ENCODE measurements around the gene PARN. TPM values are rescaled to one million over a fixed set of nuclear protein-coding genes. Genes with fewer than 3 reads are reported as not detected.
A peak's percentile ranks its signal among the peaks of the same experiment; 100 is the strongest.

The PARN gene
- total RNA-seq, 1 experiment from 2014 or later, result 56.2 TPM

DNA sequence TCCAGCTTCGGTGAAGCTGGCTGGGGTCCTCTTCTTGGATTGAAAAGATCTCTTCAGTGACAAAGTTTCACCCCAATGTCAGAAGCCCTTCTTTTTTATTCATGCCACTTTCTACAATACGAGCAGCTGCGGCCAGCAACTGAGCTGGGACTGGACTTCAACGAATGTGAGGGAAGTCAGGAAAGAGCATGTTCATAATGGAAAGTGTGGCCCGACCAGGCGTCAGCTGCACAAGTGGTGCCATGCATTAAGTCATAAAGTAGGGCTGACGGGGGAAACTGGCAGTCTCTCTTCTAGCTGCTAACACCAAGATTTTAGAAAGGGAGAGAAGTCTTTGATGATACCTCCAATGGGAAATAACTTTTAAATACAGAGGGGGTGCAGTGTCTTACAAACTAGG is 192.6 kb downstream of the PARN start:
- Histone ChIP-seq H3K4ac (ENCODE audit: low read depth, low read length) (no peak overlapping the region), H3K18ac (ENCODE audit: insufficient read length, low read depth, low read length) (no peak overlapping the region), H3K27me3 (ENCODE audit: insufficient read depth, low read length) (no peaks in the 10 kb centered on the region), H2BK12ac (ENCODE audit: insufficient read length, low read depth, low read length) (no peak overlapping the region), H3T11ph (ENCODE audit: low read length) (no peak overlapping the region), H3K56ac (ENCODE audit: insufficient read length, low read depth, low read length) (no peak overlapping the region), H3K4me2 (ENCODE audit: insufficient read depth, insufficient read length, low read length) (no peak overlapping the region), H4K91ac (ENCODE audit: insufficient read length, low read depth, low read length) (no peak overlapping the region), H3K27ac (ENCODE audit: insufficient read length, low read depth, low read length) (no peak overlapping the region), H2BK5ac (ENCODE audit: insufficient read length, low read length) (no peak overlapping the region), H2BK20ac (ENCODE audit: low read depth, low read length, poor library complexity, severe bottlenecking) (no peak overlapping the region), H4K5ac (ENCODE audit: insufficient read length, low read depth, low read length) (no peak overlapping the region), H3K9me3 (ENCODE audit: control insufficient read depth, low read depth, low read length) (no peaks in the 10 kb centered on the region), H3K79me2 (ENCODE audit: insufficient read depth, low read length) (no peaks in the 10 kb centered on the region), H2BK15ac (ENCODE audit: low read depth, low read length) (no peak overlapping the region), H2AK5ac (ENCODE audit: insufficient read length, low read length) (no peak overlapping the region), H3K9ac (ENCODE audit: extremely low read depth, insufficient read length, low read length) (no peak overlapping the region), H3K23ac (ENCODE audit: insufficient read length, low read depth, low read length) (no peak overlapping the region), H3K23me2 (ENCODE audit: insufficient read length, low read depth, low read length, poor library complexity, severe bottlenecking) (no peaks in the 10 kb centered on the region), H2BK120ac (ENCODE audit: low read depth, low read length, poor library complexity, severe bottlenecking) (no peak overlapping the region), H3K4me1 (ENCODE audit: insufficient read depth, low read length) (no peaks in the 10 kb centered on the region), H3K14ac (ENCODE audit: insufficient read depth, low read length) (no peak overlapping the region), H2AFZ (ENCODE audit: low read length) (no peak overlapping the region), H3K79me1 (ENCODE audit: insufficient read depth, low read depth, low read length, poor library complexity, severe bottlenecking) (no peaks in the 10 kb centered on the region), H4K20me1 (ENCODE audit: control insufficient read depth, insufficient read depth, insufficient read length) (no peaks in the 10 kb centered on the region), H4K8ac (replicated peaks; ENCODE audit: insufficient read length, low read depth, low read length) (no peak overlapping the region)
- WGBS (ENCODE audit: extremely low coverage, insufficient read length, low lambda C conversion rate), result no CpG with 5 or more reads among the region's 7 CpGs
- H3K36me3 Mint-ChIP-seq (ENCODE audit: insufficient read depth in 1 of 3, low read depth in 3 of 3), result peaks cover 3 to 17% (median 6%) of the 10 kb centered on the region in 3 experiments; a peak in 6 of 7 replicates
- H3K27me3 Mint-ChIP-seq (ENCODE audit: low read depth), result no peaks in the 10 kb centered on the region
- peaks cover 0 to 1% of the 10 kb centered on the region in 2 experiments; a peak in 3 of 5 replicates for H3K9me3 Mint-ChIP-seq
- H3K4me1 Mint-ChIP-seq, result peaks cover 11 to 22% of the 10 kb centered on the region in 2 experiments
- TF ChIP-seq, protein P1, sequence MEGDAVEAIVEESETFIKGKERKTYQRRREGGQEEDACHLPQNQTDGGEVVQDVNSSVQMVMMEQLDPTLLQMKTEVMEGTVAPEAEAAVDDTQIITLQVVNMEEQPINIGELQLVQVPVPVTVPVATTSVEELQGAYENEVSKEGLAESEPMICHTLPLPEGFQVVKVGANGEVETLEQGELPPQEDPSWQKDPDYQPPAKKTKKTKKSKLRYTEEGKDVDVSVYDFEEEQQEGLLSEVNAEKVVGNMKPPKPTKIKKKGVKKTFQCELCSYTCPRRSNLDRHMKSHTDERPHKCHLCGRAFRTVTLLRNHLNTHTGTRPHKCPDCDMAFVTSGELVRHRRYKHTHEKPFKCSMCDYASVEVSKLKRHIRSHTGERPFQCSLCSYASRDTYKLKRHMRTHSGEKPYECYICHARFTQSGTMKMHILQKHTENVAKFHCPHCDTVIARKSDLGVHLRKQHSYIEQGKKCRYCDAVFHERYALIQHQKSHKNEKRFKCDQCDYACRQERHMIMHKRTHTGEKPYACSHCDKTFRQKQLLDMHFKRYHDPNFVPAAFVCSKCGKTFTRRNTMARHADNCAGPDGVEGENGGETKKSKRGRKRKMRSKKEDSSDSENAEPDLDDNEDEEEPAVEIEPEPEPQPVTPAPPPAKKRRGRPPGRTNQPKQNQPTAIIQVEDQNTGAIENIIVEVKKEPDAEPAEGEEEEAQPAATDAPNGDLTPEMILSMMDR (conservative IDR thresholded peaks at IDR 0.05), result no peak
- no peak for DNase-seq
- H3K27ac Mint-ChIP-seq, result peak overlapping the region in 1 of 3 experiments; percentile 36; a peak in 3 of 7 replicates
- no peak overlapping the region for H3K4me3 Mint-ChIP-seq
